GM23248 (cell line): ENCODE data around the gene SLC1A2. TPM values are rescaled to one million over a fixed set of nuclear protein-coding genes. Genes with fewer than 3 reads are reported as not detected.

Experiments used
- DNase-seq: peaks from one replicate; pipeline ENCODE4 v3.0.0-alpha.2; 2015
- H2AFZ ChIP-seq: fragments of 200-600 bp; sonication (generic); 2 replicates; pipeline ENCODE4 v1.6.1; 2016; ENCODE audit warnings: antibody characterized with exemption
- H3F3A ChIP-seq: fragments of 200-600 bp; sonication (generic); 2 replicates; pipeline ENCODE4 v1.6.1; 2016; ENCODE audit warnings: mild to moderate bottlenecking, antibody characterized with exemption, mixed run types; ENCODE audit not compliant: insufficient read depth
- H3K27ac ChIP-seq: fragments of 200-600 bp; sonication (generic); 2 replicates; pipeline ENCODE4 v1.5.1; 2016; ENCODE audit warnings: mild to moderate bottlenecking
- H3K27me3 ChIP-seq: fragments of 200-600 bp; sonication (generic); replicated peaks from 2 replicates; pipeline ENCODE4 v1.6.1; 2016; ENCODE audit warnings: mild to moderate bottlenecking; ENCODE audit not compliant: insufficient read depth
- H3K36me3 ChIP-seq: fragments of 200-600 bp; sonication (generic); 2 replicates; pipeline ENCODE4 v1.6.1; 2016; ENCODE audit warnings: low read depth, mild to moderate bottlenecking
- H3K4me1 ChIP-seq: fragments of 200-600 bp; sonication (generic); 2 replicates; pipeline ENCODE4 v1.6.1; 2016; ENCODE audit warnings: mild to moderate bottlenecking; ENCODE audit not compliant: insufficient read depth
- H3K4me2 ChIP-seq: fragments of 200-600 bp; sonication (generic); one replicate; pipeline ENCODE4 v1.6.1; 2016; ENCODE audit warnings: mild to moderate bottlenecking; ENCODE audit not compliant: unreplicated experiment
- H3K4me3 ChIP-seq: fragments of 200-600 bp; sonication (generic); 2 replicates; pipeline ENCODE4 v1.5.1; 2016; ENCODE audit warnings: mild to moderate bottlenecking
- H3K79me2 ChIP-seq: fragments of 200-600 bp; sonication (generic); 2 replicates; pipeline ENCODE4 v1.6.1; 2016; ENCODE audit warnings: mild to moderate bottlenecking; ENCODE audit not compliant: insufficient read depth
- H3K9ac ChIP-seq: fragments of 200-600 bp; sonication (generic); 2 replicates; pipeline ENCODE4 v1.6.1; 2016; ENCODE audit warnings: mild to moderate bottlenecking
- H3K9me2 ChIP-seq: fragments of 200-600 bp; sonication (generic); 2 replicates; pipeline ENCODE4 v1.6.1; 2016; ENCODE audit warnings: mixed run types, mild to moderate bottlenecking, moderate library complexity; ENCODE audit not compliant: insufficient read depth
- H3K9me3 ChIP-seq: fragments of 200-600 bp; sonication (generic); one replicate; pipeline ENCODE4 v1.6.1; 2017; ENCODE audit warnings: low read depth
- H4K20me1 ChIP-seq: fragments of 200-600 bp; sonication (generic); 2 replicates; pipeline ENCODE4 v1.6.0; 2016; ENCODE audit not compliant: insufficient read depth
- EZH2 ChIP-seq: fragments of 200-600 bp; sonication (generic); IDR thresholded peaks from 2 replicates; pipeline ENCODE4 v1.6.1; 2018; ENCODE audit warnings: antibody characterized with exemption, mild to moderate bottlenecking; ENCODE audit not compliant: insufficient read depth, poor library complexity, severe bottlenecking
- EZH2phosphoT487 ChIP-seq: fragments of 200-600 bp; sonication (generic); IDR thresholded peaks from 2 replicates; pipeline ENCODE4 v1.6.1; 2018; ENCODE audit warnings: antibody characterized with exemption, moderate library complexity, mild to moderate bottlenecking, low read depth; ENCODE audit not compliant: insufficient read depth
- WGBS, 2 experiments: methylation state at CpG; one replicate each; pipeline ENCODE4 v1.1.6; 2015 to 2017; ENCODE audit warnings: low lambda C conversion rate in 2 of 2, low coverage in 1 of 2; ENCODE audit errors: missing lambda C conversion rate in 2 of 2; 5-methylcytosine and 5-hydroxymethylcytosine counted together
- in situ Hi-C: fragments of 300-500 bp; cut with MboI; formaldehyde crosslinking; loops from 2 replicates; pipeline ENCODE4 v1.15.0; 2020
- polyA plus RNA-seq: library from polyadenylated mRNA; unstranded; fragments of >200 nt; fragmentation: Nextera tagmentation; extraction: Ambion mirVana; gene quantifications from 2 replicates; pipeline ENCODE4 v1.2.1, GENCODE V29; 2016
- total RNA-seq: library from RNA; depleted of rRNA; stranded (reverse); fragments of >200 nt; shearing (Covaris generic); gene quantifications from 2 replicates; pipeline ENCODE4 v1.2.3, GENCODE V29; 2014

SLC1A2 gene
- total and polyA plus RNA-seq, 2 experiments from 2014 or later: 0.88 to 1.2 TPM

- Histone ChIP-seq H3K4me2 (peak overlapping the region; percentile 31), H4K20me1 (no peaks in the 10 kb centered on the region), H3K4me3 (no peak overlapping the region), H2AFZ (0 out of 2 replicates have a peak overlapping the region, but pooled peaks have one; percentile 12), H3K27me3 (no peaks in the 10 kb centered on the region), H3K4me1 (peaks cover 24% of the 10 kb centered on the region), H3K79me2 (no peaks in the 10 kb centered on the region), H3K9me2 (no peaks in the 10 kb centered on the region), H3K9ac (peak overlapping the region; percentile 51), H3F3A (peaks cover 21% of the 10 kb centered on the region), H3K36me3 (no peaks in the 10 kb centered on the region), H3K27ac (peak overlapping the region; percentile 77), H3K9me3 (no peaks in the 10 kb centered on the region)
- peak; percentile 92 for DNase-seq
- 0 to 3% methylated on average over 2 of the region's 2 CpGs for WGBS, 2 experiments
- in situ Hi-C loops: no loop called here
- TF ChIP-seq EZH2phosphoT487: no peak
- TF ChIP-seq EZH2: no peak
Measured at GRCh38 chr11:35246745-35247144, 172.6 kb downstream of the SLC1A2 start.

- Histone ChIP-seq H3K4me3 (no peak overlapping the region), H4K20me1 (no peaks in the 10 kb centered on the region), H3K27me3 (no peaks in the 10 kb centered on the region), H3K9ac (no peak overlapping the region), H3K36me3 (no peaks in the 10 kb centered on the region), H3K4me1 (peaks cover 24% of the 10 kb centered on the region), H3K9me3 (no peaks in the 10 kb centered on the region), H3K4me2 (no peak overlapping the region), H2AFZ (no peak overlapping the region), H3K9me2 (no peaks in the 10 kb centered on the region), H3K79me2 (no peaks in the 10 kb centered on the region), H3K27ac (no peak overlapping the region), H3F3A (peaks cover 21% of the 10 kb centered on the region)
- no peak for DNase-seq
- no peak for TF ChIP-seq EZH2
- TF ChIP-seq EZH2phosphoT487: no peak
- WGBS, 2 experiments: 50 to 52% methylated on average over 1 of the region's 1 CpG
- in situ Hi-C loops: no loop called here
Measured at GRCh38 chr11:35245786-35246185, 173.6 kb downstream of the SLC1A2 start.

GRCh38 chr11:35245056-35245455 is 174.3 kb downstream of the SLC1A2 start:
- Histone ChIP-seq H2AFZ (no peak overlapping the region), H3K27me3 (no peaks in the 10 kb centered on the region), H3K36me3 (no peaks in the 10 kb centered on the region), H3K4me3 (no peak overlapping the region), H3K79me2 (no peaks in the 10 kb centered on the region), H3K9me2 (no peaks in the 10 kb centered on the region), H3K4me1 (peaks cover 24% of the 10 kb centered on the region), H3K4me2 (no peak overlapping the region), H3K27ac (no peak overlapping the region), H3K9me3 (no peaks in the 10 kb centered on the region), H3F3A (peaks cover 21% of the 10 kb centered on the region), H3K9ac (no peak overlapping the region), H4K20me1 (no peaks in the 10 kb centered on the region)
- TF ChIP-seq EZH2phosphoT487 (no peak), EZH2 (no peak)
- in situ Hi-C loops: no loop called here
- WGBS, 2 experiments: 99 to 100% methylated on average over 4 of the region's 4 CpGs
- no peak for DNase-seq

- 96 to 100% methylated on average over 2 of the region's 2 CpGs for WGBS, 2 experiments
- Histone ChIP-seq H3K4me3 (no peak overlapping the region), H3K4me2 (no peak overlapping the region), H3K9me3 (no peaks in the 10 kb centered on the region), H3K4me1 (peaks cover 24% of the 10 kb centered on the region), H2AFZ (no peak overlapping the region), H3K9ac (no peak overlapping the region), H3K27ac (no peak overlapping the region), H4K20me1 (no peaks in the 10 kb centered on the region), H3K79me2 (no peaks in the 10 kb centered on the region), H3F3A (peaks cover 21% of the 10 kb centered on the region), H3K27me3 (no peaks in the 10 kb centered on the region), H3K36me3 (no peaks in the 10 kb centered on the region), H3K9me2 (no peaks in the 10 kb centered on the region)
- no peak for DNase-seq
- TF ChIP-seq EZH2: no peak
- no peak for TF ChIP-seq EZH2phosphoT487
- in situ Hi-C loops: no loop called here
Measured at GRCh38 chr11:35243774-35244173, 175.6 kb downstream of the SLC1A2 start.
